ENCODE measurements around the gene ICAM5.
A peak's percentile ranks its signal among the peaks of the same experiment; 100 is the strongest.

Gene ICAM5

GRCh38 chr19:10258080-10258710, 31.6 kb upstream of the ICAM5 start:
- TF ChIP-seq TCF12 (IDR thresholded peaks at IDR 0.05; ENCODE audit: low read depth): no peak
- TF ChIP-seq CEBPB (IDR thresholded peaks at IDR 0.05): no peak
- TF ChIP-seq TEAD4 (IDR thresholded peaks at IDR 0.05): no peak
- TF ChIP-seq TAF1 (IDR thresholded peaks at IDR 0.05; ENCODE audit: low read depth): no peak
- no peak for TF ChIP-seq REST (IDR thresholded peaks at IDR 0.05; ENCODE audit: low read depth)
- no peak for TF ChIP-seq CREB1 (IDR thresholded peaks at IDR 0.05; ENCODE audit: low read depth)
- TF ChIP-seq RAD21 (IDR thresholded peaks at IDR 0.05; ENCODE audit: low read depth): no peak
- no peak for TF ChIP-seq MAX (IDR thresholded peaks at IDR 0.05)
- no peak for TF ChIP-seq USF1 (IDR thresholded peaks at IDR 0.05)
- no peak for TF ChIP-seq EP300 (IDR thresholded peaks at IDR 0.05; ENCODE audit: borderline replicate concordance)
- no peak for TF ChIP-seq YY1 (IDR thresholded peaks at IDR 0.05; ENCODE audit: low read depth)
- no peak for TF ChIP-seq ZBTB7A (IDR thresholded peaks at IDR 0.05; ENCODE audit: low read depth)
- no peak for TF ChIP-seq NFIC (IDR thresholded peaks at IDR 0.05)
- TF ChIP-seq FOXM1 (IDR thresholded peaks at IDR 0.05; ENCODE audit: borderline replicate concordance, low read depth): no peak
- TF ChIP-seq EGR1 (IDR thresholded peaks at IDR 0.05): no peak

GRCh38 chr19:10259162-10259905, 30.4 kb upstream of the ICAM5 start:
- TF ChIP-seq TCF12 (IDR thresholded peaks at IDR 0.05; ENCODE audit: low read depth): no peak
- TF ChIP-seq RAD21 (IDR thresholded peaks at IDR 0.05; ENCODE audit: low read depth): peak; percentile 64

GRCh38 chr19:10260141-10260584, 29.6 kb upstream of the ICAM5 start:
- TF ChIP-seq CREB1 (IDR thresholded peaks at IDR 0.05; ENCODE audit: low read depth): no peak
- TF ChIP-seq EGR1 (IDR thresholded peaks at IDR 0.05): 0 out of 2 replicates have a peak, but pooled peaks have one; percentile 29

GRCh38 chr19:10262771-10263170, 27.0 kb upstream of the ICAM5 start:
- TF ChIP-seq EP300 (IDR thresholded peaks at IDR 0.05; ENCODE audit: borderline replicate concordance) (no peak), ZBTB7A (IDR thresholded peaks at IDR 0.05; ENCODE audit: low read depth) (no peak), TCF12 (IDR thresholded peaks at IDR 0.05; ENCODE audit: low read depth) (no peak), RAD21 (IDR thresholded peaks at IDR 0.05; ENCODE audit: low read depth) (no peak), FOXM1 (IDR thresholded peaks at IDR 0.05; ENCODE audit: borderline replicate concordance, low read depth) (no peak), REST (IDR thresholded peaks at IDR 0.05; ENCODE audit: low read depth) (no peak), CREB1 (IDR thresholded peaks at IDR 0.05; ENCODE audit: low read depth) (no peak), TAF1 (IDR thresholded peaks at IDR 0.05; ENCODE audit: low read depth) (no peak), MAX (IDR thresholded peaks at IDR 0.05) (no peak), EGR1 (IDR thresholded peaks at IDR 0.05) (no peak), YY1 (IDR thresholded peaks at IDR 0.05; ENCODE audit: low read depth) (no peak)

- TF ChIP-seq CREB1 (IDR thresholded peaks at IDR 0.05; ENCODE audit: low read depth) (no peak), FOXM1 (IDR thresholded peaks at IDR 0.05; ENCODE audit: borderline replicate concordance, low read depth) (no peak), CEBPB (IDR thresholded peaks at IDR 0.05) (no peak), RAD21 (IDR thresholded peaks at IDR 0.05; ENCODE audit: low read depth) (no peak), NFIC (IDR thresholded peaks at IDR 0.05) (no peak)
Observed at GRCh38 chr19:10266706-10267105, 23.0 kb upstream of the ICAM5 start.

GRCh38 chr19:10268071-10268470, 21.7 kb upstream of the ICAM5 start:
- TF ChIP-seq YY1 (IDR thresholded peaks at IDR 0.05; ENCODE audit: low read depth): no peak
- TF ChIP-seq MAX (IDR thresholded peaks at IDR 0.05): no peak
- TF ChIP-seq NFIC (IDR thresholded peaks at IDR 0.05): no peak
- TF ChIP-seq CREB1 (IDR thresholded peaks at IDR 0.05; ENCODE audit: low read depth): no peak
- no peak for TF ChIP-seq TCF12 (IDR thresholded peaks at IDR 0.05; ENCODE audit: low read depth)
- TF ChIP-seq ZBTB7A (IDR thresholded peaks at IDR 0.05; ENCODE audit: low read depth): no peak
- no peak for TF ChIP-seq TAF1 (IDR thresholded peaks at IDR 0.05; ENCODE audit: low read depth)
- no peak for TF ChIP-seq USF1 (IDR thresholded peaks at IDR 0.05)
- TF ChIP-seq REST (IDR thresholded peaks at IDR 0.05; ENCODE audit: low read depth): no peak
- TF ChIP-seq FOXM1 (IDR thresholded peaks at IDR 0.05; ENCODE audit: borderline replicate concordance, low read depth): no peak
- no peak for TF ChIP-seq EGR1 (IDR thresholded peaks at IDR 0.05)
- no peak for TF ChIP-seq CEBPB (IDR thresholded peaks at IDR 0.05)
- TF ChIP-seq EP300 (IDR thresholded peaks at IDR 0.05; ENCODE audit: borderline replicate concordance): no peak

All from Ishikawa (cell line).